PC-9 (cell line): ENCODE measurements around the gene MBP.

Experiments
- EZH2 ChIP-seq: fragments of 200-600 bp; sonication (generic); IDR thresholded peaks from 2 replicates; pipeline ENCODE4 v1.8.0; 2017; ENCODE audit warnings: antibody characterized with exemption, low read depth
- TF ChIP-seq, protein P1 (sequence below): fragments of 200-600 bp; sonication (generic); conservative IDR thresholded peaks from 2 replicates; pipeline ENCODE4 v1.6.1; 2017; ENCODE audit warnings: mixed run types, antibody characterized with exemption, mild to moderate bottlenecking, moderate library complexity

DNA sequence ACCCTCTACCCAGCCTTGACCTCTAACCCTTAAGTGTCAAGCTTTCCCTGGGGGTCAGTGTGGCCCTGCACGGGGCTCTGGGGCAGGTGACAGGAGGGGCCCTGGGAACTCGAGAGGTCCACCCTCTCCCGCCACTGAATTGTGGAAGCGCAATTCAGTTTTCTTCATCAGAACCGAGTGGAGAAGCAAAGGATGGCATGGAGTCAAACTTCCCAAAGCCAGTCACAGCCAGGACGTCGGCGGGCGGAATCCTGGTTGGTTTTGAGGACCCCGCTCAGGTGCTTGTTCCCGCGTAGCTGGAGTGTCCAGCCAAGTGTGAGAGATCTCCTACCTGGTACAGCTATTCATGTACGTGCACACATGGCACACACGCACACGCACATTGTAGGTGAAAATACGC lies 62.0 kb downstream of the MBP start:
- TF ChIP-seq, protein P1, sequence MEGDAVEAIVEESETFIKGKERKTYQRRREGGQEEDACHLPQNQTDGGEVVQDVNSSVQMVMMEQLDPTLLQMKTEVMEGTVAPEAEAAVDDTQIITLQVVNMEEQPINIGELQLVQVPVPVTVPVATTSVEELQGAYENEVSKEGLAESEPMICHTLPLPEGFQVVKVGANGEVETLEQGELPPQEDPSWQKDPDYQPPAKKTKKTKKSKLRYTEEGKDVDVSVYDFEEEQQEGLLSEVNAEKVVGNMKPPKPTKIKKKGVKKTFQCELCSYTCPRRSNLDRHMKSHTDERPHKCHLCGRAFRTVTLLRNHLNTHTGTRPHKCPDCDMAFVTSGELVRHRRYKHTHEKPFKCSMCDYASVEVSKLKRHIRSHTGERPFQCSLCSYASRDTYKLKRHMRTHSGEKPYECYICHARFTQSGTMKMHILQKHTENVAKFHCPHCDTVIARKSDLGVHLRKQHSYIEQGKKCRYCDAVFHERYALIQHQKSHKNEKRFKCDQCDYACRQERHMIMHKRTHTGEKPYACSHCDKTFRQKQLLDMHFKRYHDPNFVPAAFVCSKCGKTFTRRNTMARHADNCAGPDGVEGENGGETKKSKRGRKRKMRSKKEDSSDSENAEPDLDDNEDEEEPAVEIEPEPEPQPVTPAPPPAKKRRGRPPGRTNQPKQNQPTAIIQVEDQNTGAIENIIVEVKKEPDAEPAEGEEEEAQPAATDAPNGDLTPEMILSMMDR: no peak
- no peak for TF ChIP-seq EZH2
